ENCODE results near the gene ABCB6. TPM values are rescaled to one million over a fixed set of nuclear protein-coding genes. Genes with fewer than 3 reads are reported as not detected.
A peak's percentile ranks its signal among the peaks of the same experiment; 100 is the strongest.

Gene ABCB6
- total and polyA plus RNA-seq, 5 donors from 2014 or later: 1.5 to 6.0 (median 1.7) TPM

- H3K27me3 Mint-ChIP-seq: no peaks in the 10 kb centered on the region
- H3K9me3 Mint-ChIP-seq: no peaks in the 10 kb centered on the region
- H3K27me3 ChIP-seq (ENCODE audit: control insufficient read depth, insufficient read depth, low read length): no peaks in the 10 kb centered on the region
- no peak for ATAC-seq (ENCODE audit: low read depth in 2 of 2)
- H3K27ac Mint-ChIP-seq: peak overlapping the region in 2 of 3 donors; percentile 46 to 89
- H3K4me3 ChIP-seq (ENCODE audit: low read depth, low read length): no peak overlapping the region
- H3K27ac ChIP-seq (ENCODE audit: insufficient read depth, low read length, poor library complexity, severe bottlenecking): no peak overlapping the region
- H3K9me3 ChIP-seq (ENCODE audit: control insufficient read depth in 2 of 2, low read length in 2 of 2): no peaks in the 10 kb centered on the region
- H3K36me3 ChIP-seq (ENCODE audit: control insufficient read depth, insufficient read depth, low read length): peaks cover under 1% of the 10 kb centered on the region
- H3K4me1 Mint-ChIP-seq: peaks cover 14 to 41% (median 28%) of the 10 kb centered on the region in 4 donors
- peak overlapping the region in 2 of 4 donors; percentile 50 to 98 for H3K4me3 Mint-ChIP-seq
- peaks cover 8% of the 10 kb centered on the region for H3K36me3 Mint-ChIP-seq
- DNase-seq: no peak
- peaks cover 40% of the 10 kb centered on the region for H3K4me1 ChIP-seq (ENCODE audit: control insufficient read depth, insufficient read depth, low read length, poor library complexity, severe bottlenecking)
Observed at GRCh38 chr2:219243291-219243761, 24.6 kb upstream of the ABCB6 start.

GRCh38 chr2:219234331-219234730 lies 15.6 kb upstream of the ABCB6 start:
- Histone ChIP-seq H3K4me3 (ENCODE audit: low read depth, low read length) (no peak overlapping the region), H3K27me3 (ENCODE audit: control insufficient read depth, insufficient read depth, low read length) (no peaks in the 10 kb centered on the region), H3K27ac (ENCODE audit: insufficient read depth, low read length, poor library complexity, severe bottlenecking) (no peak overlapping the region), H3K4me1 (ENCODE audit: control insufficient read depth, insufficient read depth, low read length, poor library complexity, severe bottlenecking) (peaks cover 22% of the 10 kb centered on the region), H3K9me3 (ENCODE audit: control insufficient read depth in 2 of 2, low read length in 2 of 2) (no peaks in the 10 kb centered on the region), H3K36me3 (ENCODE audit: control insufficient read depth, insufficient read depth, low read length) (peaks cover 62% of the 10 kb centered on the region)
- Mint-ChIP-seq H3K4me3 (peak overlapping the region in 1 of 4 donors; percentile 23), H3K36me3 (peaks cover 50% of the 10 kb centered on the region), H3K27me3 (no peaks in the 10 kb centered on the region), H3K9me3 (no peaks in the 10 kb centered on the region), H3K27ac (no peak overlapping the region), H3K4me1 (peaks cover 3 to 53% (median 28%) of the 10 kb centered on the region in 4 donors)
- DNase-seq: no peak
- no peak for ATAC-seq (ENCODE audit: low read depth in 2 of 2)

- Mint-ChIP-seq H3K27me3 (no peaks in the 10 kb centered on the region), H3K36me3 (peaks cover 37% of the 10 kb centered on the region), H3K9me3 (no peaks in the 10 kb centered on the region), H3K4me3 (peak overlapping the region; percentile 92 to 98 (median 96)), H3K27ac (peak overlapping the region; percentile 98 to 99 (median 98)), H3K4me1 (peaks cover 8 to 73% (median 42%) of the 10 kb centered on the region in 4 donors)
- Histone ChIP-seq H3K4me3 (ENCODE audit: low read depth, low read length) (peak overlapping the region; percentile 95), H3K27me3 (ENCODE audit: control insufficient read depth, insufficient read depth, low read length) (no peaks in the 10 kb centered on the region), H3K4me1 (ENCODE audit: control insufficient read depth, insufficient read depth, low read length, poor library complexity, severe bottlenecking) (peaks cover 43% of the 10 kb centered on the region), H3K36me3 (ENCODE audit: control insufficient read depth, insufficient read depth, low read length) (peaks cover 51% of the 10 kb centered on the region), H3K27ac (ENCODE audit: insufficient read depth, low read length, poor library complexity, severe bottlenecking) (peak overlapping the region; percentile 90), H3K9me3 (ENCODE audit: control insufficient read depth in 2 of 2, low read length in 2 of 2) (no peaks in the 10 kb centered on the region)
- DNase-seq (peak; percentile 32 to 66 (median 33)), ATAC-seq (ENCODE audit: low read depth in 2 of 2) (no peak)
Observed at GRCh38 chr2:219230059-219230540, 11.3 kb upstream of the ABCB6 start.

GRCh38 chr2:219229305-219230058 lies 10.7 kb upstream of the ABCB6 start, which contains the start of the genes ANKZF1 and ATG9A:
TSS of gene ANKZF1 (plus strand) at chr2:219229806. CDS start at chr2:219230258, 452 bp downstream.
TSS of gene ATG9A (minus strand) at chr2:219229636. CDS start at chr2:219228024, 1,612 bp downstream.
- Histone ChIP-seq H3K4me1 (ENCODE audit: control insufficient read depth, insufficient read depth, low read length, poor library complexity, severe bottlenecking) (peaks cover 43% of the 10 kb centered on the region), H3K27ac (ENCODE audit: insufficient read depth, low read length, poor library complexity, severe bottlenecking) (peak within 1 kb of the TSS; percentile 90), H3K36me3 (ENCODE audit: control insufficient read depth, insufficient read depth, low read length) (peaks cover 51% of the 10 kb centered on the region), H3K27me3 (ENCODE audit: control insufficient read depth, insufficient read depth, low read length) (no peaks in the 10 kb centered on the region), H3K9me3 (ENCODE audit: control insufficient read depth in 2 of 2, low read length in 2 of 2) (no peaks in the 10 kb centered on the region), H3K4me3 (ENCODE audit: low read depth, low read length) (peak within 1 kb of the TSS; percentile 95)
- DNase-seq: peak; percentile 97 to 99 (median 98)
- Mint-ChIP-seq H3K27me3 (no peaks in the 10 kb centered on the region), H3K27ac (peak within 1 kb of the TSS; percentile 98 to 99 (median 98)), H3K9me3 (no peaks in the 10 kb centered on the region), H3K4me1 (peaks cover 12 to 75% (median 42%) of the 10 kb centered on the region in 4 donors), H3K4me3 (peak within 1 kb of the TSS; percentile 92 to 98 (median 96)), H3K36me3 (peaks cover 40% of the 10 kb centered on the region)
- ATAC-seq (ENCODE audit: low read depth in 2 of 2): peak; percentile 98 to 99

GRCh38 chr2:219228911-219229304 lies 10.2 kb upstream of the ABCB6 start:
- peak overlapping the region; percentile 86 for H3K4me3 ChIP-seq (ENCODE audit: low read depth, low read length)
- Mint-ChIP-seq H3K4me3 (peak overlapping the region; percentile 85 to 98 (median 88)), H3K27me3 (no peaks in the 10 kb centered on the region), H3K9me3 (no peaks in the 10 kb centered on the region), H3K4me1 (peaks cover 12 to 69% (median 42%) of the 10 kb centered on the region in 4 donors), H3K27ac (peak overlapping the region; percentile 79 to 98 (median 80)), H3K36me3 (peaks cover 40% of the 10 kb centered on the region)
- peaks cover 43% of the 10 kb centered on the region for H3K4me1 ChIP-seq (ENCODE audit: control insufficient read depth, insufficient read depth, low read length, poor library complexity, severe bottlenecking)
- peak overlapping the region; percentile 90 for H3K27ac ChIP-seq (ENCODE audit: insufficient read depth, low read length, poor library complexity, severe bottlenecking)
- peaks cover 51% of the 10 kb centered on the region for H3K36me3 ChIP-seq (ENCODE audit: control insufficient read depth, insufficient read depth, low read length)
- no peaks in the 10 kb centered on the region for H3K9me3 ChIP-seq (ENCODE audit: control insufficient read depth in 2 of 2, low read length in 2 of 2)
- no peak for DNase-seq
- no peak for ATAC-seq (ENCODE audit: low read depth in 2 of 2)
- no peaks in the 10 kb centered on the region for H3K27me3 ChIP-seq (ENCODE audit: control insufficient read depth, insufficient read depth, low read length)

GRCh38 chr2:219228041-219228910 lies 9.5 kb upstream of the ABCB6 start:
- H3K27ac ChIP-seq (ENCODE audit: insufficient read depth, low read length, poor library complexity, severe bottlenecking): peak overlapping the region; percentile 90
- Mint-ChIP-seq H3K4me3 (peak overlapping the region; percentile 85 to 98 (median 88)), H3K36me3 (peaks cover 40% of the 10 kb centered on the region), H3K4me1 (peaks cover 12 to 65% (median 37%) of the 10 kb centered on the region in 4 donors), H3K27me3 (no peaks in the 10 kb centered on the region), H3K9me3 (no peaks in the 10 kb centered on the region), H3K27ac (peak overlapping the region; percentile 72 to 80 (median 79))
- DNase-seq (peak in 1 of 3 donors; percentile 13), ATAC-seq (ENCODE audit: low read depth in 2 of 2) (no peak)
- no peaks in the 10 kb centered on the region for H3K9me3 ChIP-seq (ENCODE audit: control insufficient read depth in 2 of 2, low read length in 2 of 2)
- H3K36me3 ChIP-seq (ENCODE audit: control insufficient read depth, insufficient read depth, low read length): peaks cover 51% of the 10 kb centered on the region
- H3K4me3 ChIP-seq (ENCODE audit: low read depth, low read length): peak overlapping the region; percentile 86
- no peaks in the 10 kb centered on the region for H3K27me3 ChIP-seq (ENCODE audit: control insufficient read depth, insufficient read depth, low read length)
- H3K4me1 ChIP-seq (ENCODE audit: control insufficient read depth, insufficient read depth, low read length, poor library complexity, severe bottlenecking): peaks cover 43% of the 10 kb centered on the region

- Histone ChIP-seq H3K27me3 (ENCODE audit: control insufficient read depth, insufficient read depth, low read length) (no peaks in the 10 kb centered on the region), H3K27ac (ENCODE audit: insufficient read depth, low read length, poor library complexity, severe bottlenecking) (no peak overlapping the region), H3K4me1 (ENCODE audit: control insufficient read depth, insufficient read depth, low read length, poor library complexity, severe bottlenecking) (peaks cover 24% of the 10 kb centered on the region), H3K9me3 (ENCODE audit: control insufficient read depth in 2 of 2, low read length in 2 of 2) (no peaks in the 10 kb centered on the region), H3K36me3 (ENCODE audit: control insufficient read depth, insufficient read depth, low read length) (peaks cover 56% of the 10 kb centered on the region), H3K4me3 (ENCODE audit: low read depth, low read length) (no peak overlapping the region)
- Mint-ChIP-seq H3K27me3 (no peaks in the 10 kb centered on the region), H3K36me3 (peaks cover 28% of the 10 kb centered on the region), H3K4me1 (peaks cover 11 to 42% (median 27%) of the 10 kb centered on the region in 4 donors), H3K4me3 (peak overlapping the region in 2 of 4 donors; percentile 92 to 98), H3K9me3 (peaks cover 0 to 1% (median 0%) of the 10 kb centered on the region in 7 donors), H3K27ac (no peak overlapping the region)
- ATAC-seq (ENCODE audit: low read depth in 2 of 2) (no peak), DNase-seq (no peak)
Observed at GRCh38 chr2:219225350-219225749, 6.6 kb upstream of the ABCB6 start.

Data from CD4-positive, CD25-positive, alpha-beta regulatory T cell (primary cell).